Neural progenitor cell (in vitro differentiated cells): ENCODE measurements around the gene KRTAP10-2. TPM values are rescaled to one million over a fixed set of nuclear protein-coding genes. Genes with fewer than 3 reads are reported as not detected.

Source experiments
- DNase-seq: peaks from one replicate; pipeline ENCODE4 v3.0.0-alpha.2; 2016; ENCODE audit warnings: low spot score
- H2AFZ ChIP-seq: fragments of 200-600 bp; sonication (generic); replicated peaks from 2 replicates; pipeline ENCODE4 v1.6.1; 2016; ENCODE audit warnings: antibody characterized with exemption
- H3F3A ChIP-seq: fragments of 200-600 bp; sonication (generic); 2 replicates; pipeline ENCODE4 v1.6.1; 2016; ENCODE audit warnings: antibody characterized with exemption, low read depth
- H3K27ac ChIP-seq: fragments of 200-600 bp; sonication (generic); 2 replicates; pipeline ENCODE4 v1.5.1; 2016; ENCODE audit warnings: mild to moderate bottlenecking
- H3K27me3 ChIP-seq: fragments of 200-600 bp; sonication (generic); 2 replicates; pipeline ENCODE4 v1.6.1; 2016; ENCODE audit warnings: mild to moderate bottlenecking, moderate library complexity
- H3K36me3 ChIP-seq: fragments of 200-600 bp; sonication (generic); 2 replicates; pipeline ENCODE4 v1.5.1; 2016
- H3K4me1 ChIP-seq: fragments of 200-600 bp; sonication (generic); 2 replicates; pipeline ENCODE4 v1.6.1; 2016; ENCODE audit warnings: mixed run types
- H3K4me2 ChIP-seq: fragments of 200-600 bp; sonication (generic); 2 replicates; pipeline ENCODE4 v1.6.1; 2016
- H3K4me3 ChIP-seq: fragments of 200-600 bp; sonication (generic); 2 replicates; pipeline ENCODE4 v1.5.1; 2016
- H3K79me2 ChIP-seq: fragments of 200-600 bp; sonication (generic); 2 replicates; pipeline ENCODE4 v1.6.1; 2016; ENCODE audit warnings: low read depth
- H3K9ac ChIP-seq: fragments of 200-600 bp; sonication (generic); 2 replicates; pipeline ENCODE4 v1.6.1; 2016
- H3K9me3 ChIP-seq: fragments of 200-600 bp; sonication (generic); 2 replicates; pipeline ENCODE4 v1.5.1; 2016; ENCODE audit warnings: low read depth
- H4K20me1 ChIP-seq: fragments of 200-600 bp; sonication (generic); 2 replicates; pipeline ENCODE4 v1.6.1; 2016; ENCODE audit warnings: low read depth
- H3K27ac Mint-ChIP-seq: 3 replicates; pipeline ENCODE4 v1.8.0; 2021; ENCODE audit warnings: mixed read lengths
- H3K27me3 Mint-ChIP-seq: 2 replicates; pipeline ENCODE4 v1.8.0; 2022; ENCODE audit warnings: low read depth, mild to moderate bottlenecking, inconsistent platforms, moderate library complexity, mixed read lengths; ENCODE audit not compliant: insufficient read depth
- H3K36me3 Mint-ChIP-seq: 3 replicates; pipeline ENCODE4 v1.8.0; 2021; ENCODE audit warnings: mixed read lengths
- H3K4me1 Mint-ChIP-seq: 3 replicates; pipeline ENCODE4 v1.8.0; 2021; ENCODE audit warnings: mixed read lengths
- H3K4me3 Mint-ChIP-seq: 3 replicates; pipeline ENCODE4 v1.8.0; 2021; ENCODE audit warnings: mild to moderate bottlenecking, moderate library complexity, mixed read lengths
- H3K9me3 Mint-ChIP-seq: 3 replicates; pipeline ENCODE4 v1.8.0; 2020; ENCODE audit warnings: mixed read lengths
- CTCF ChIP-seq: fragments of 200-600 bp; sonication (generic); IDR thresholded peaks from 2 replicates; pipeline ENCODE4 v1.5.1; 2017; ENCODE audit warnings: antibody characterized with exemption, mild to moderate bottlenecking
- EZH2 ChIP-seq: fragments of 200-600 bp; sonication (generic); IDR thresholded peaks from 2 replicates; pipeline ENCODE4 v1.6.1; 2017; ENCODE audit warnings: antibody characterized with exemption, mild to moderate bottlenecking, moderate library complexity
- EZH2phosphoT487 ChIP-seq: fragments of 200-600 bp; sonication (generic); IDR thresholded peaks from 2 replicates; pipeline ENCODE4 v1.6.1; 2017; ENCODE audit warnings: antibody characterized with exemption
- total RNA-seq: library from RNA; depleted of rRNA; stranded (reverse); fragments of >200 nt; gene quantifications from 2 replicates; pipeline ENCODE4 v1.2.3, GENCODE V29; 2015; ENCODE audit warnings: low replicate concordance

Gene KRTAP10-2
- total RNA-seq, 1 donor from 2014 or later: not detected

- no peaks in the 10 kb centered on the region for H3K9me3 ChIP-seq
- H2AFZ ChIP-seq: no peak overlapping the region
- Mint-ChIP-seq H3K4me3 (no peak overlapping the region), H3K27me3 (peaks cover 5% of the 10 kb centered on the region), H3K36me3 (no peaks in the 10 kb centered on the region), H3K4me1 (no peaks in the 10 kb centered on the region), H3K27ac (no peak overlapping the region), H3K9me3 (peaks cover 6% of the 10 kb centered on the region)
- no peak overlapping the region for H3K27ac ChIP-seq
- no peak overlapping the region for H3K9ac ChIP-seq
- H3K4me3 ChIP-seq: no peak overlapping the region
- no peak for DNase-seq
- no peak overlapping the region for H3K4me2 ChIP-seq
- no peaks in the 10 kb centered on the region for H4K20me1 ChIP-seq
- H3K4me1 ChIP-seq: no peaks in the 10 kb centered on the region
- TF ChIP-seq CTCF (no peak), EZH2 (no peak), EZH2phosphoT487 (no peak)
- no peaks in the 10 kb centered on the region for H3K79me2 ChIP-seq
- H3F3A ChIP-seq: no peaks in the 10 kb centered on the region
- H3K36me3 ChIP-seq: no peaks in the 10 kb centered on the region
- no peaks in the 10 kb centered on the region for H3K27me3 ChIP-seq
Measured at GRCh38 chr21:44521301-44521927, 29.9 kb downstream of the KRTAP10-2 start.

- Histone ChIP-seq H3K27me3 (no peaks in the 10 kb centered on the region), H3K36me3 (no peaks in the 10 kb centered on the region), H3K9me3 (no peaks in the 10 kb centered on the region), H3F3A (no peaks in the 10 kb centered on the region), H3K4me2 (no peak overlapping the region), H3K4me3 (no peak overlapping the region), H4K20me1 (no peaks in the 10 kb centered on the region), H3K27ac (no peak overlapping the region), H3K79me2 (no peaks in the 10 kb centered on the region), H3K9ac (no peak overlapping the region), H2AFZ (no peak overlapping the region), H3K4me1 (no peaks in the 10 kb centered on the region)
- H3K36me3 Mint-ChIP-seq: no peaks in the 10 kb centered on the region
- H3K4me1 Mint-ChIP-seq: no peaks in the 10 kb centered on the region
- peaks cover 6% of the 10 kb centered on the region for H3K9me3 Mint-ChIP-seq
- TF ChIP-seq EZH2phosphoT487: no peak
- TF ChIP-seq CTCF: no peak
- no peak for TF ChIP-seq EZH2
- peaks cover 6% of the 10 kb centered on the region for H3K27me3 Mint-ChIP-seq
- no peak overlapping the region for H3K4me3 Mint-ChIP-seq
- no peak for DNase-seq
- H3K27ac Mint-ChIP-seq: no peak overlapping the region
Measured at GRCh38 chr21:44520326-44521300, 30.7 kb downstream of the KRTAP10-2 start.

DNA sequence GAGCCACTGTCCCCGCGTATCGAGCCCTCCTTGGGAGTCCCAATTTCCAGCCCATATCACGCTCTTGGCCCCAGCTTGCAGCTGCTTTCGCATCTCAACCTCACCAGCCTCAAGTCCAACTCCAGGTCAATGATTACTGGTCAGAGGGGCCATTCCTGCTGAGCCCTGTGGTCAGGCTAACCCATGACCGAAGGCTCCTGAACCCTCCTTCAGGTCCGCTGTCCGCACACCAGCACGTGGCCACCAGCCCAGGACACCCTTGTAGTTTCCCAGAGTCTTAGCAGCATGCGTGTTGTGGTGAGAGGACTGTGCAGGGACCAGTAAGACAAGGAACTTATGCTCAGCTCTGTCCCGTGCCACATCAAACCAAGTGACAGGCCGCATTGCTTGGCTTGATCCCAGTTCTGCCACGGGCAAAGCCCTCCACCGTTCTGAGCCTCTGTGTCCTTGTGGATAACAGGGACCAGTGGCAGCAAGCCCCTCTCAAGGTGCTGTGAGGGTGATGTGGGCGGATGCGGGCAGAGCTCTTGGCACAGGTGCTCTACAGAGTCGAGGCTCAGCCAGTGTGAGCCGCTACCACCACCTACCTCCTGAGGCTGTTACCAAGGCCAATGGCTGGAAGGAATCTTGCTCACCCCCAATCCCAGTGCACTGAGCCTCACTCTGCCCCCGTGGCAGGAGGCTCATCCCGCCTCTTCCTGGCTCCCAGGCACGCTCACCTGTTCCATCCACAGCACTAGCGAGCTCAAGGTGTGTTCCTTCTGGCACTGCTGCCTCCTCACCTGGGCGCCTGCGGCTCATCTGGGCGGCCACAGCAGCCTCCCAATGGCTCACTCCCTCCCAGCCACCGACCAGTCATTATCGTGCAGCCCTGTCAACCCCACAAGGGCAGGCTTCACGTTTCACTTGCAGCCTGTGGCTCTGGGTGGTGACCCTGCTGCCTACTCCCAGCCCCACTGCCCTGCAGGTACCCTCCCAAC lies 31.7 kb downstream of the KRTAP10-2 start:
- no peak overlapping the region for H2AFZ ChIP-seq
- H3K27me3 ChIP-seq: no peaks in the 10 kb centered on the region
- DNase-seq: no peak
- no peaks in the 10 kb centered on the region for H4K20me1 ChIP-seq
- no peaks in the 10 kb centered on the region for H3K9me3 ChIP-seq
- Mint-ChIP-seq H3K27me3 (peaks cover 6% of the 10 kb centered on the region), H3K9me3 (peaks cover 6% of the 10 kb centered on the region), H3K27ac (no peak overlapping the region), H3K36me3 (no peaks in the 10 kb centered on the region), H3K4me1 (no peaks in the 10 kb centered on the region), H3K4me3 (no peak overlapping the region)
- no peaks in the 10 kb centered on the region for H3K79me2 ChIP-seq
- H3K4me2 ChIP-seq: no peak overlapping the region
- no peak overlapping the region for H3K9ac ChIP-seq
- H3K4me3 ChIP-seq: no peak overlapping the region
- no peaks in the 10 kb centered on the region for H3F3A ChIP-seq
- TF ChIP-seq EZH2: no peak
- TF ChIP-seq CTCF: no peak
- TF ChIP-seq EZH2phosphoT487: no peak
- no peaks in the 10 kb centered on the region for H3K4me1 ChIP-seq
- H3K36me3 ChIP-seq: no peaks in the 10 kb centered on the region
- no peak overlapping the region for H3K27ac ChIP-seq
